Inferior parietal cortex (tissue), 1 donor: Measurements from ENCODE around the gene ITGAD.

Experiments
- DNase-seq: peaks from one replicate; pipeline ENCODE4 v3.0.0-alpha.2; 2016; ENCODE audit errors: extremely low spot score

The ITGAD gene

GRCh38 chr16:31474773-31475738 lies 81.9 kb downstream of the ITGAD start:
- DNase-seq, result no peak

GRCh38 chr16:31475946-31476302 lies 82.8 kb downstream of the ITGAD start:
- no peak for DNase-seq
